Psoas muscle (tissue), 8 donors: Measurements from ENCODE around the gene HACL1. TPM values are rescaled to one million over a fixed set of nuclear protein-coding genes. Genes with fewer than 3 reads are reported as not detected.

ENCODE experiments used
- ATAC-seq, 4 donors: fragments of 200-7000 bp; cut with Tn5 transposase; one replicate each; pipeline ENCODE4 v1.9.1; 2020; ENCODE audit warnings: moderate library complexity in 3 of 4, mild to moderate bottlenecking in 2 of 4
- DNase-seq, 2 donors: peaks; one replicate each; pipeline ENCODE4 v3.0.0-alpha.2; 2020
- H3K27ac ChIP-seq: fragments of 200-600 bp; one replicate; pipeline ENCODE4 v1.8.0; 2022
- H3K27me3 ChIP-seq, 3 donors: fragments of 200-600 bp in 1 of 3; one replicate each; pipeline versions ENCODE4 v1.6.1 to v1.8.0; 2013 to 2022; ENCODE audit warnings: low read length in 2 of 3, mild to moderate bottlenecking in 2 of 3, moderate library complexity in 1 of 3; ENCODE audit not compliant: insufficient read depth in 3 of 3
- H3K36me3 ChIP-seq, 2 donors: fragments of 200-600 bp in 1 of 2; one replicate each; pipeline versions ENCODE4 v1.6.1 to v1.8.0; 2013 to 2022; ENCODE audit warnings: low read depth in 1 of 2, mild to moderate bottlenecking in 1 of 2, moderate library complexity in 1 of 2; ENCODE audit not compliant: insufficient read depth in 1 of 2
- H3K4me1 ChIP-seq: fragments of 200-600 bp; one replicate; pipeline ENCODE4 v1.8.0; 2022
- H3K4me3 ChIP-seq: fragments of 200-600 bp; one replicate; pipeline ENCODE4 v1.8.0; 2022; ENCODE audit warnings: mild to moderate bottlenecking
- H3K9me3 ChIP-seq: fragments of 200-600 bp; one replicate; pipeline ENCODE4 v1.8.0; 2022
- WGBS, 3 donors: extraction: QIAGEN DNeasy Blood & Tissue Kit; methylation state at CpG; one replicate each; pipeline versions ENCODE4 v1.1.6 to v1.1.7; 2013; 5-methylcytosine and 5-hydroxymethylcytosine counted together
- intact Hi-C, 2 donors: fragments of 100-400 bp; cut with DNase I; formaldehyde crosslinking; loops; one replicate each; pipeline versions ENCODE4 v1.11.0 to v1.14.2; 2022
- polyA plus RNA-seq, 3 donors: library from polyadenylated mRNA; stranded (reverse); fragments of 200-250 nt; gene quantifications; one replicate each; pipeline ENCODE4 v1.2.3, GENCODE V29; 2013
- total RNA-seq, 4 donors: library from RNA; stranded (reverse); fragmentation: NEBNext Ultra II Directional in 2 of 4; extraction: Animal tissue kit (Norgen Biotek cat#: 25700) in 2 of 4; gene quantifications; one replicate each; pipeline versions ENCODE4 v1.2.1 to v1.2.4, GENCODE V29; 2021 to 2023
- TF ChIP-seq, protein P1 (sequence below): fragments of 200-600 bp; IDR thresholded peaks from one replicate; pipeline ENCODE4 v1.8.0; 2022; ENCODE audit warnings: antibody characterized with exemption
- donor health status: healthy with polysubstance abuse.
- donor health status: DM: no; HTN: no; CAD: no; lungs with moderate emphysema.
- donor health status: Bipolar disorder and iron deficiency.
- donor health status: healthy.
- donor health status: DM: yes; HTN: yes; CAD: no.
- donor health status: DM: no; HTN: no; CAD: no.
- donor health status: DM: no; HTN: no; CAD: no.
- donor health status: DM: yes; HTN: yes; CAD: no.

HACL1 gene
- total and polyA plus RNA-seq, 7 donors = 8.2 to 20.2 (median 17.5) TPM

DNA sequence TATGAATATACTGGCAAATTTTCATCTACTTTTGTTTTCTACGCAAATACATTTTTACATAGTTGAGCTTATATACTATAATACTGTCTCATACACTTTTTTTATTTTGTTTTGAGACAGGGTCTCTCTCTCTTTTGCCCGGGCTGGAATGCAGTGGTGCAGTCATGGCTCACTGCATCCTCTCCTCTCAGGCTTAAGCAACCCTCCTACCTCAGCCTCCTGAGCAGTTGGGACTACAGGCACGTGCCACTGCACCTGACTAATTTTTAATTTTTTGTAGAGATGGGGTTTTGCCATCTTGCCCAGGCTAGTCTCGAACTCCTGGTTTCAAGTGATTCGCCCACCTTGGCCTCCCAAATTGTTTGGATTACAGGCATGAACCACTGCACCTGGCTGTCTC, 25.9 kb downstream of the HACL1 start:
- Histone ChIP-seq H3K4me3 (no peak overlapping the region), H3K9me3 (no peaks in the 10 kb centered on the region), H3K27me3 (no peaks in the 10 kb centered on the region), H3K36me3 (peaks cover 2 to 75% of the 10 kb centered on the region in 2 donors), H3K27ac (no peak overlapping the region), H3K4me1 (no peaks in the 10 kb centered on the region)
- ATAC-seq = no peak
- WGBS, 3 donors = 91 to 96% (median 94%) methylated on average over 5 of the region's 5 CpGs
- TF ChIP-seq, protein P1, sequence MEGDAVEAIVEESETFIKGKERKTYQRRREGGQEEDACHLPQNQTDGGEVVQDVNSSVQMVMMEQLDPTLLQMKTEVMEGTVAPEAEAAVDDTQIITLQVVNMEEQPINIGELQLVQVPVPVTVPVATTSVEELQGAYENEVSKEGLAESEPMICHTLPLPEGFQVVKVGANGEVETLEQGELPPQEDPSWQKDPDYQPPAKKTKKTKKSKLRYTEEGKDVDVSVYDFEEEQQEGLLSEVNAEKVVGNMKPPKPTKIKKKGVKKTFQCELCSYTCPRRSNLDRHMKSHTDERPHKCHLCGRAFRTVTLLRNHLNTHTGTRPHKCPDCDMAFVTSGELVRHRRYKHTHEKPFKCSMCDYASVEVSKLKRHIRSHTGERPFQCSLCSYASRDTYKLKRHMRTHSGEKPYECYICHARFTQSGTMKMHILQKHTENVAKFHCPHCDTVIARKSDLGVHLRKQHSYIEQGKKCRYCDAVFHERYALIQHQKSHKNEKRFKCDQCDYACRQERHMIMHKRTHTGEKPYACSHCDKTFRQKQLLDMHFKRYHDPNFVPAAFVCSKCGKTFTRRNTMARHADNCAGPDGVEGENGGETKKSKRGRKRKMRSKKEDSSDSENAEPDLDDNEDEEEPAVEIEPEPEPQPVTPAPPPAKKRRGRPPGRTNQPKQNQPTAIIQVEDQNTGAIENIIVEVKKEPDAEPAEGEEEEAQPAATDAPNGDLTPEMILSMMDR = no peak
- DNase-seq = no peak
- intact Hi-C loops = no loop called here

- peaks cover 6 to 73% of the 10 kb centered on the region in 2 donors for H3K36me3 ChIP-seq
- WGBS, 3 donors = 85 to 92% (median 89%) methylated on average over 4 of the region's 4 CpGs
- DNase-seq (no peak), ATAC-seq (no peak)
- no peak overlapping the region for H3K4me3 ChIP-seq
- no peak overlapping the region for H3K27ac ChIP-seq
- H3K4me1 ChIP-seq = no peaks in the 10 kb centered on the region
- H3K27me3 ChIP-seq = no peaks in the 10 kb centered on the region
- H3K9me3 ChIP-seq = no peaks in the 10 kb centered on the region
- intact Hi-C loops = no loop called here
- TF ChIP-seq, protein P1 = no peak
Measured at GRCh38 chr3:15572138-15572537, 29.2 kb downstream of the HACL1 start.

DNA sequence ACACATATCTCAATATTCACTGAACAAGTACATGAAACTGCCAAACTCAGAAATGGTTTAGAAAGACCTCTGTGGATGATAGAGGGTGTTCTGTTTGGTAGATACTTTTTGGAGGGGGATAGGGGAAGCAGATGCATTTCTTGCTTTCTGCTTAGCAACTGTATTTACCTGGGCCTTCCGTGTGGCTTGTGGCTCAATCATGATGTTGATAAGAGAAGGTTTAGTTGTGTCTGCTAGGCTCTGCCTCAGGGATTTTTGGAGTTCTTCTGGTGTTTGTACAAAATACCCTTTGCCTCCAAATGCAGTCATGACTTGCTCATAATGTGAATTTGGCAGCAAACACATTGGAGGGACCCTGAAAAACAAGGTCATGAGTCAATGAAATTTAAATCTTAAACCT, 38.2 kb downstream of the HACL1 start:
- TF ChIP-seq, protein P1 = no peak
- Histone ChIP-seq H3K4me3 (no peak overlapping the region), H3K27ac (no peak overlapping the region), H3K9me3 (no peaks in the 10 kb centered on the region), H3K4me1 (no peaks in the 10 kb centered on the region), H3K27me3 (no peaks in the 10 kb centered on the region), H3K36me3 (peaks cover 11 to 85% of the 10 kb centered on the region in 2 donors)
- intact Hi-C loops = loop anchor here in 1 of 2 donors (10.0 kb wide), 1 partner anchor 458 kb away; no protein-coding TSS in a partner anchor
- 84 to 100% (median 94%) methylated on average over 1 of the region's 1 CpG for WGBS, 3 donors
- DNase-seq = no peak
- ATAC-seq = no peak

DNA sequence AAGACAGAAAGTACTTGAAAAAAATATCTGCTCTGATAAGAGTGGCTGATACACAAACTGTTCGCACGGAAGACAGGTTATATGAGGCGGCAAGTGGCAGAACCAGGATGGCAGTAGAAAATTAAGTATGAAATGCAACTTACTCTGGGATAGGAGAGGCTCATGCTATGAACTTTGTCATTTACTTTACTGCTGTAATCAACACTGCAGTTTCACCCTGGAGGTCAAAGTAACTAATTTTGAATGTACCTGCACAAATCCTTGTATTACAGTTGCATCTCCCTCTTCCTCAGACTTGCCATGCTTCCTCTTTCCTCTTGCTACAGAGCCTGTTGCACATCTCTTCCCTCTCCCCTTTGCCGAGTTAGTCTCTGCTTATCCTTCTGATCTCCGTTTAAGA, 38.8 kb downstream of the HACL1 start:
- TF ChIP-seq, protein P1 = no peak
- Histone ChIP-seq H3K27me3 (no peaks in the 10 kb centered on the region), H3K4me1 (no peaks in the 10 kb centered on the region), H3K27ac (no peak overlapping the region), H3K36me3 (peaks cover 11 to 78% of the 10 kb centered on the region in 2 donors), H3K4me3 (no peak overlapping the region), H3K9me3 (no peaks in the 10 kb centered on the region)
- WGBS, 3 donors = 89 to 94% (median 90%) methylated on average over 5 of the region's 5 CpGs
- intact Hi-C loops = loop anchor here in 1 of 2 donors (10.0 kb wide), 1 partner anchor 458 kb away; no protein-coding TSS in a partner anchor
- ATAC-seq = no peak
- DNase-seq = no peak

DNA sequence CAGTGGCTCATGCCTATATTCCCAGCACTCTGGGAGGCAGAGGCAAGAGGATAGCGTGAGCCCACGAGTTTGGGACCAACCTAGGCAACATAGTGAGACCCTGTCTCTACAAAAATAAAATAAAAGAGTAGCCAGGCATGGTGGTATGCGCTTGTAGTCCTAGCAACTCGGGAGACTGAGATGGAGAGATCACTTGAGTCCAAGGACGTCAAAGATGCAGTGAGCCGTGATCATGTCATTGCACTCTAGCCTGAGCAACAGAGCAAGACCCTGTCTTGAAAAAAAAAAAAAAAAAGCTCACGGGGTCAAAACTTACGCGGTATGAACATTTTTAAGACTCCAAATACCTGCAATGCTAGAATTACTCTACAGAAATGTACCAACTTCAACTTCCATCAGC, 42.8 kb downstream of the HACL1 start:
- Histone ChIP-seq H3K4me1 (no peaks in the 10 kb centered on the region), H3K9me3 (no peaks in the 10 kb centered on the region), H3K4me3 (no peak overlapping the region), H3K36me3 (peaks cover 9 to 40% of the 10 kb centered on the region in 2 donors), H3K27me3 (no peaks in the 10 kb centered on the region), H3K27ac (no peak overlapping the region)
- ATAC-seq (no peak), DNase-seq (no peak)
- intact Hi-C loops = loop anchor here (5.0 to 10.0 kb wide), 4 partner anchors 36 to 354 kb away; partner anchors contain the start of genes CAPN7 (in 1 of the 2) and COLQ (in 1 of the 2)
- WGBS, 3 donors = 86 to 93% (median 89%) methylated on average over 9 of the region's 9 CpGs
- TF ChIP-seq, protein P1 = no peak
